SW 1271 (cell line): ENCODE measurements around the gene SMIM23.

Source experiments
- DNase-seq, 2 experiments: peaks; one replicate each; lab custom pipeline; 2025; lab: John Stamatoyannopoulos, UW

The SMIM23 gene

DNA sequence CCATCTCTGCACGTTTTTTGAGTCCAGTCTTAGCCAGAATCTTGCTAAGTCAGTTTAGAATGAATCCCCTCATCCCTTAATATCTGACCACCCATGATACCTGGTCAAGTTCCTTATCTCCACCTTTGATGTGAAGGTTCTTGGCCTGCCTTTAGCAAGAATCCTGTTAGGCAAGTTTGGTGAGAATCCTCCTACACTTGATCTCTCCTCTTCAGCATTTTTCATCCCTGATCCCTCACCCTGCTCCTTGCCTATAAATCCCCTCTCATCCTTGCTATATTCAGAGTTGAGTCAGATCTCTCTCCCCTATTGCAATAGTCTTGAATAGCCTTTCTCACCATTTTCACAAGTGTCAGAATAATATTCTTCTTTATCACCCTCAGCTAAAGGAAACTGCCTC lies 31.0 kb downstream of the SMIM23 start:
- DNase-seq: no peak

DNA sequence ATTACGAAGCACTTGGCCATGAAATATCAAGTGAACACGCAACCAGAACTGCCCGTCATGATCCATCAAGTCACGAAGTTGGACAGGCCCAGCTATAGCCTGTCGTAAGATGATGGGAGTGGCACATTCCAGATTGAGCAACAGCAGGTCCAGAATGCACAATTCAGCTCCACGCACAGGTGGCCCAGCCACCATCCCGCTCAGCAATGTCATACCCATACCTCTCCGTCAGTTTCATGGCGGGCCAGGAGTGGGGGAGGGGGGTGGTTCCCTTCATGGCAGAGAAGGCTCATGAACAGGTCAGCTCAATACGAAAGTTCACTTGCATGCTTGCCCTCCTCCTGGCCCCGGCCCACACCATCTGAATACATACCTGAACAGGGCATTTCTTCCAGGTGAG lies 34.9 kb downstream of the SMIM23 start:
- no peak for DNase-seq

DNA sequence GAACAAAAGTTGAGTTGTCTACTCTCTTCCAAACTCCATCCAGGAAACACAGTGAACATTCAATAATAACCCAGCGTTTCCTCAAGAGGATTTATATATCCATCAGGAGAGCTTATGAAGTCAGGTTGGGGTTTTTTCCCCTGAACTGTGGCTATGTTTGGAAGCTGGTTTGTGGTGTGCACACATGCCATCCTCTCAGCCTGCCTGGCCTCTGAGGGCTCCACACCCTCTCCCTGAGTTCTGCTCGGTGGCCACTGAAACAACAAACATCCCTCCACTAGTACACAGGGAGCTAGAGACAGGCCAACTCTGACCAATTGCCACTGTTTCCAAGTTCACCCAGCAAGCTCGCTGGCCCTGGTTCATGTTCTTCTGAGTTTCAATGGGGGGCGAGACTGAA lies 35.7 kb downstream of the SMIM23 start:
- no peak for DNase-seq

DNA sequence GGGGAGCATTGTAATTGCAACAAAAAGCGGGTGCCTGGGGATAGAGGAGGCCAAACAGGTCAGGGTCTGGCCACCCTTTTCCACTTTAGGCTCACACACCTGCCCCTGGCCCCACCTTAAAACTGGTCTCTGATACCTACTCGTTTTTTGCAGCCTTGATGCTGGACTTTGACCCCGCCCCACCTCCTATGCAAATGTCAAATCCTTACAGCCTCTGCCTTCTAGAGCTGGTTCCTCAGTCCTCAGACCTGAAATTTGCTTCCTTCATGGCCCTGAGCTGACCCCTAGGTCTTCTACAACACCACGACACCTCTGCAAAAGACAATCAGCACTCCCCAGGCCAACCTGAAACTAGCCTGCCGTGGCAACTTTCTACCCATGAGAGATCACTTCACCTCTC lies 37.7 kb downstream of the SMIM23 start:
- no peak for DNase-seq

DNA sequence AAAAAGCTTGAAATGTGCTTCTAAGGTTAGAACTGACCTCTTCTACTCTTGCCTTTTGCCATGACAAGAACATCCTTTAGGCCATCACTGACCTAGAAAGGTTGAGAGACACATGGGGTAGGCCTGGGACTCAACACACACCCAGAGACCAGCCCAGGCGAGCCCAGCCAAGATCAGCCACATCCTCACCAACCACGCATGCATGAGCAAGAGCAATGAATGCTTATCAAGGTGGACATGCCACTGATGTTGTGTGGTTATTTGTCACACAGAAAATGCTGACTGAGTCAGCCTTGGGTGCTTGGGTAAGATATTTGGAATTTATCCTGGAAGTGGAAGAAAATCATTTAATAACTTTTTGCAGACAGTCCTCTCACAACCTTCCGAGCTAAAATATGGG lies 39.4 kb downstream of the SMIM23 start:
- DNase-seq: no peak

DNA sequence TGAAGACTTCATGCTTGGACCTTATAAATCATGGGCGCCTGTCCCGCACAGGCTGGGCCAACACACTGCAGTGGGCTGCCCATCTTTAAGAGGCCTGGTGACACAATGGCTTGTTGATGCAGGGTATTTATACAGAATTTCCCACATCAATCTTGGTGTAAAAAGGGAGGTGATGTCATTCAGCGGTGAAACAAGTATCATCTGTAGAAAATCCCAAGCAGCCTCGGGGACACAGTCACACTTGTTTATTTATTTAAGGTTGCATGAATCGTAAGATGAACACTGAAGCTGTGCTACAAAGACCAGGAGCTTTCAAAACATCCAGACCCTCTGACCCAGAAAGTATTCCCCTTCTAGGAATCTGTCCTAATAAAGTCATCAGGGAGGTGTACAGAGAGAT lies 40.5 kb downstream of the SMIM23 start:
- DNase-seq: no peak

DNA sequence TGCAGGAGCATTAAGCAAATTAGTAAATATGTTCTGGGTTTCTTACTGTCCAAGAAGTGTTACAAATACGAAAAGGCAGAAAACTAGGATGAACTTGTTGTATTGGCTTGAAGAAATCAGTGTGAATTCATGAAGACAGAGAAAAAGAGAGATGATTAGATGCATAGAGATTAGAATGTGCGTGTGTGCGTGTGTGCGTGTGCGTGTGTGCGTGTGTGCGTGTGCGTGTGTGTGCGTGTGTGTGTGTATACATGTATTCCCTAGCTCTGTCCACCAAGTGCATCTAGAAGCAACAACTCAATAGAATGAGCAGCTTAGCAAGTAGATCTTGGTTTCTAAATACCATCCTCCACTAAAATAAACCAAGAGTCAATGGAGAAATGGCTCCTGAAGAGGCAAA lies 41.5 kb downstream of the SMIM23 start:
- no peak for DNase-seq

DNA sequence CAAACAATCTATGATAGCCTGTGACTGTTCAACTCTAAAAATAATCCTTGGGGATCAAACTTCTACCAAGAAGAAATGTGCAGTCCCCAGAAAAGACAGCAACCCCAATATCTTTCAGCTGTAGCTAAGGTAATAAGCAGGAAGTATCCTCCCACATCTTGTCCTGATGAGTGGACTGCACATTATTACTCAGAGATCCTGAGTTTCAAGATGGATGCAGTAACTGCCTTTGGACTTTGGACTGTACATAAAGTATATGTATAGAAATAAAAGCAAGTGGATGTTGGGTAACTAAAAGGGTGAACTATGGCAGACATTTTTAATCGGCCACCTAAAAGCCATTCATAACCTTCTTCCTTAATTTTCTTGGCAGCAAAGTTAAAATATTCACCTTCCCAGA lies 45.1 kb downstream of the SMIM23 start:
- DNase-seq: no peak

DNA sequence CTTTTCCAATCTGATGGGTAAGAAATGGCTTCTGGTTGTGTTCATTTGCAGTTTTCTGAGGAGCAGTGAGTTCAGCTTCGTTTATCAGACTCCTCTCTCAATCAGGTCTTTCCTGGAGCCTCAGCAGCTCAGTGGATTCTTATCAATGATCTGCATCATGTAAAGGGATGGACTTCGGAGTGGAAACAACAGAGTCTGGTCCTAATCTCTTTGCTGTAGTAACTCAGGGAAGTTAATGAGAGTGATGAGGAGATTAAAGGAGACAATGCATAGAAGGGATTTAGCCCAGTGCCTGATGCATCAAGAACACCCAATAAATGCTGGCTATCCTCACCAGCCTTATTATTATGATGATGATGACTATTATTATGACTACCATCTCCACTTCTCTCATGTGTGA lies 47.2 kb downstream of the SMIM23 start:
- no peak for DNase-seq

DNA sequence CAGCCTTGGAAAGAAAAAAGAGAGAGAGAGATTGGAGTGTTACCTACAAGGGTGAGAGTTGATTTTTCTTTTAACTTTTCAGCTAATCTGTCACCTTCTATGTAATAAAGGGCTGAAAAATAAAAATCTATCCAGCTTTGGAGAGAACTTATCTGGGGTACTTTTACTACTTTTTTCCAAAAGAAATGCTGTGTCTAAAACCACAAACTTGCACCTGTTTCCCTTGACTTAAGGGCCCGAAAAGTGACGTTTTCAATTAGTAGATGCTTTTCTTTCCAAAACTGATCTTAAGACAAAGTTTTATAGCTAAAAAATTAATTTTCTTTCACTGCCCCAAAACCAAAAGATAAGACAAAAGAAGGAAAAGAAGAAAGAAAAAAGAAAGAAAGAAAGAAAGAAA lies 48.8 kb downstream of the SMIM23 start:
- no peak for DNase-seq

DNA sequence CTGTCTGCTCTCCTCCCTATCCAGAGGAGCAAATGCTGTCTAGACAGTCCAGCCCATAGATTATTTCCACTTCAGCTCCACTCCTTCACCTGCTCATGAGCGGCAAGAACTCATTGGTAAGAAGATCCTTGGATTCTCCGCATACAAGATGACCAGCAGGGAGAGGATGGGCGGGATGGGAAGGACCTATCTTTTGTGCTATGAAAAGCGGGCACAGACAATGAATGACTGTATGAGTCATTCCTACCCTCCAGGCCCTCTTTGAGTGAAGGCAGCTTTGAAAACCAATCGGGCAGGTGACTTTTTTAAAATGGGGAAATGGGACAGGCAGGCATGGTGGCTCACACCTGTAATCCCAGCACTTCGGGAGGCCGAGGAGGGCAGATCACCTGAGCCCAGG lies 49.4 kb downstream of the SMIM23 start:
- no peak for DNase-seq

DNA sequence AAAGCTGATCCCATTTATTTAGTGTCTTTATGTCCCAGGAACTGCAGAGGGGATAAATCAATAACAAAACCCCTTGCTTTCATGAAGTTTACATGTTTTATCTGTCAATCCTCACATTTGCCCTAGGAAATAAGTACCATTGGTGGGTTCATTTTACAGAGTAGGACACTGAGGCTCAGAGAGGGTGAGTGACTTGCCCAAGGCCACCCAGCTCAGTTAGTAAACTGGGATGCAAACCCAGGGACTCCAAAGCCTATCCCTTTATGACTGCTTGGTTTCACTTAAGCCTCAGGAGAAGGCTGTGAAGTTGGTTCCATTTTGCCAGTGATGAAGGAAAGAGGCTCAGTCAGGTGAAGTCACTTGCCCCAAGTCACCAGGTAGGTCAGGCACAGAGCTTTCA lies 51.9 kb downstream of the SMIM23 start:
- DNase-seq: no peak

DNA sequence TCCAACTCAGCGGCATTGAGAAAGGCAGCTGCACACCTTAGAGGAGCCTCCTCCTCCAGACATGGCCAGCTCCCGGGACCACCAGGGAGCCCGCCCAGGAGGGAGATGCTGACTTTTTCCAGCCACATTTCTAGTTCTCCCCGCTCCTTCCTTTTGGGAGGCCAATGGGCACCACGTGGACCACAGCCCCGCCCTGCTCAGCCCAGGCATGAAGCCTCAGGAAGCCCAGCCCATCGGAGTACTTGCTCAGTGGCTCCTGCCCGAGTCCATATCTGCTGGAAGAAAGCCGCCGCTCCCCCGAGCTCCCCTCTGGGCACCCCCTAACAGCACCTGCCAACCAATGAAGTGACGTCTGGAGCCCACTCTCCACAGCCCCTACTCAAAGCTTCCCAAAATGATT lies 52.4 kb downstream of the SMIM23 start:
- no peak for DNase-seq

DNA sequence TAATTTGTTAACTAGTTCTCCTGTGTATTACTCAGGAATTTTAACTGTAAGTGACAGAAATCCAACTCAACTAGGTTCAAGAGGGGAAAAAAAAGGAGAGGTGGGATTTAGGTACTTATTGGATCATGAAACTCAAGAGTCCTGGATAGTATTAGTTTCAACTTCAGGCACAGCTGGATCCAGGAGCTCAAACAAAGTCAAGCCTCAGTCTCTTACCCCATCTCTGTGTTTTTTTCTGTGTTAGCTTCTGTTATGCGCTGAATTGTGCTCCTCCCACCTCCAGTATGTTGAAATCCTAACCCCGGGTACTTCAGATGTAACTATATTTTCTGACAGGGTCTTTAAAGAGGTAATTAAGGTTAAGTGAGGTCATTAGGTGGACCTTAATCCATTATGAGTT lies 53.5 kb downstream of the SMIM23 start:
- no peak for DNase-seq

DNA sequence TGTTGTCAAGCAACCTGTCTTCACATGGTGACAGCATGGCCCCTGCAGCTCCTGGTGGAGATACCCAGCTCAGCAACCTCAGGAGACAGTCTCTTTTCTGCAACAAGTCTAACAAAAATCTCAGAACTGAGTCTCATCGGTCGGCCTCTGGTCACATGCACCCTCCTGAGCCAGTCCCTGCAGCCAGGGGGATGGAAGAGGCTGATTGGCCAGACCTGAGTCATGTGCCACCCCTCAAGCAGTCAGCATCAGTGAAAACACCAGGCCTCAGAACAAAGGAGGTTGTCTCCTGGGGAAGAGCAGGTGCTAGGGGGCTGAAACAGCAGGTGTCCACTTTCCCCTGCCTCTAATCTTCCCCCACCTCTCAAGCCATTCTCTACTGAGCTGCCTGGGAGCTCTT lies 54.4 kb downstream of the SMIM23 start:
- DNase-seq: no peak
